ENCODE measurements around the gene CNEP1R1.

DNA sequence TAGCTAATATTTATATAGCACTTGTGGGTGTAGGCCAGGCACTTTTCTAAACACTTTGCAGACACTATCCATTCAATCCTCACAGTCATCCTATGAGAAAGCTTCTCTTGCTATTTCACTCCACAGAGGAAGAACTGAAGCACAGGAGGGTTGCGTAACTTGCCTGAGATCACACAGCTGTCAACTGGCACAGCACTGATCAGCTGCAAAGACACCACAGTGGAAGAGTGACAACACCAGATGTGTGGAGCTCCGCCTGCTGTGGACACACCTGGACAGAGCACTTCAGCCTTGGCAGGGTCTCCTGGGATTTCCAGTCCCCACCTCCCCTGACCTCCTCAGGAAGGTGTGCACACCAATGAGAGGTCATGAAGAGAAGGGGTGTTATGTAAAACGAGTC, 13.3 kb upstream of the CNEP1R1 start:
- TF ChIP-seq, protein P1, sequence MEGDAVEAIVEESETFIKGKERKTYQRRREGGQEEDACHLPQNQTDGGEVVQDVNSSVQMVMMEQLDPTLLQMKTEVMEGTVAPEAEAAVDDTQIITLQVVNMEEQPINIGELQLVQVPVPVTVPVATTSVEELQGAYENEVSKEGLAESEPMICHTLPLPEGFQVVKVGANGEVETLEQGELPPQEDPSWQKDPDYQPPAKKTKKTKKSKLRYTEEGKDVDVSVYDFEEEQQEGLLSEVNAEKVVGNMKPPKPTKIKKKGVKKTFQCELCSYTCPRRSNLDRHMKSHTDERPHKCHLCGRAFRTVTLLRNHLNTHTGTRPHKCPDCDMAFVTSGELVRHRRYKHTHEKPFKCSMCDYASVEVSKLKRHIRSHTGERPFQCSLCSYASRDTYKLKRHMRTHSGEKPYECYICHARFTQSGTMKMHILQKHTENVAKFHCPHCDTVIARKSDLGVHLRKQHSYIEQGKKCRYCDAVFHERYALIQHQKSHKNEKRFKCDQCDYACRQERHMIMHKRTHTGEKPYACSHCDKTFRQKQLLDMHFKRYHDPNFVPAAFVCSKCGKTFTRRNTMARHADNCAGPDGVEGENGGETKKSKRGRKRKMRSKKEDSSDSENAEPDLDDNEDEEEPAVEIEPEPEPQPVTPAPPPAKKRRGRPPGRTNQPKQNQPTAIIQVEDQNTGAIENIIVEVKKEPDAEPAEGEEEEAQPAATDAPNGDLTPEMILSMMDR (IDR thresholded peaks at IDR 0.05), result no peak
- TF ChIP-seq, protein P2, sequence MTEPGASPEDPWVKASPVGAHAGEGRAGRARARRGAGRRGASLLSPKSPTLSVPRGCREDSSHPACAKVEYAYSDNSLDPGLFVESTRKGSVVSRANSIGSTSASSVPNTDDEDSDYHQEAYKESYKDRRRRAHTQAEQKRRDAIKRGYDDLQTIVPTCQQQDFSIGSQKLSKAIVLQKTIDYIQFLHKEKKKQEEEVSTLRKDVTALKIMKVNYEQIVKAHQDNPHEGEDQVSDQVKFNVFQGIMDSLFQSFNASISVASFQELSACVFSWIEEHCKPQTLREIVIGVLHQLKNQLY (CRISPR knock-in tag; IDR thresholded peaks at IDR 0.05), result no peak
- TF ChIP-seq MXD4 (CRISPR knock-in tag; IDR thresholded peaks at IDR 0.05; ENCODE audit: borderline replicate concordance) (no peak), NFYB (CRISPR knock-in tag; conservative IDR thresholded peaks at IDR 0.05; ENCODE audit: low read depth) (no peak)
- TF ChIP-seq, protein P3, sequence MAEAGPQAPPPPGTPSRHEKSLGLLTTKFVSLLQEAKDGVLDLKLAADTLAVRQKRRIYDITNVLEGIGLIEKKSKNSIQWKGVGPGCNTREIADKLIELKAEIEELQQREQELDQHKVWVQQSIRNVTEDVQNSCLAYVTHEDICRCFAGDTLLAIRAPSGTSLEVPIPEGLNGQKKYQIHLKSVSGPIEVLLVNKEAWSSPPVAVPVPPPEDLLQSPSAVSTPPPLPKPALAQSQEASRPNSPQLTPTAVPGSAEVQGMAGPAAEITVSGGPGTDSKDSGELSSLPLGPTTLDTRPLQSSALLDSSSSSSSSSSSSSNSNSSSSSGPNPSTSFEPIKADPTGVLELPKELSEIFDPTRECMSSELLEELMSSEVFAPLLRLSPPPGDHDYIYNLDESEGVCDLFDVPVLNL (CRISPR knock-in tag; IDR thresholded peaks at IDR 0.05; ENCODE audit: borderline replicate concordance, low read depth), result no peak
- TF ChIP-seq, protein P4, sequence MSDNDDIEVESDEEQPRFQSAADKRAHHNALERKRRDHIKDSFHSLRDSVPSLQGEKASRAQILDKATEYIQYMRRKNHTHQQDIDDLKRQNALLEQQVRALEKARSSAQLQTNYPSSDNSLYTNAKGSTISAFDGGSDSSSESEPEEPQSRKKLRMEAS (CRISPR knock-in tag; IDR thresholded peaks at IDR 0.05), result no peak
- TF ChIP-seq, protein P5, sequence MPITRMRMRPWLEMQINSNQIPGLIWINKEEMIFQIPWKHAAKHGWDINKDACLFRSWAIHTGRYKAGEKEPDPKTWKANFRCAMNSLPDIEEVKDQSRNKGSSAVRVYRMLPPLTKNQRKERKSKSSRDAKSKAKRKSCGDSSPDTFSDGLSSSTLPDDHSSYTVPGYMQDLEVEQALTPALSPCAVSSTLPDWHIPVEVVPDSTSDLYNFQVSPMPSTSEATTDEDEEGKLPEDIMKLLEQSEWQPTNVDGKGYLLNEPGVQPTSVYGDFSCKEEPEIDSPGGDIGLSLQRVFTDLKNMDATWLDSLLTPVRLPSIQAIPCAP (CRISPR knock-in tag; IDR thresholded peaks at IDR 0.05), result no peak

Data from WTC11 (cell line).